Non-pigmented ciliary epithelial cell (primary cell): ENCODE results near the gene SCN3A.
A peak's percentile ranks its signal among the peaks of the same experiment; 100 is the strongest.

Experiments
- DNase-seq: peaks from one replicate; pipeline ENCODE4 v3.0.0-alpha.2; 2010; ENCODE audit warnings: low read depth

The SCN3A gene

DNA sequence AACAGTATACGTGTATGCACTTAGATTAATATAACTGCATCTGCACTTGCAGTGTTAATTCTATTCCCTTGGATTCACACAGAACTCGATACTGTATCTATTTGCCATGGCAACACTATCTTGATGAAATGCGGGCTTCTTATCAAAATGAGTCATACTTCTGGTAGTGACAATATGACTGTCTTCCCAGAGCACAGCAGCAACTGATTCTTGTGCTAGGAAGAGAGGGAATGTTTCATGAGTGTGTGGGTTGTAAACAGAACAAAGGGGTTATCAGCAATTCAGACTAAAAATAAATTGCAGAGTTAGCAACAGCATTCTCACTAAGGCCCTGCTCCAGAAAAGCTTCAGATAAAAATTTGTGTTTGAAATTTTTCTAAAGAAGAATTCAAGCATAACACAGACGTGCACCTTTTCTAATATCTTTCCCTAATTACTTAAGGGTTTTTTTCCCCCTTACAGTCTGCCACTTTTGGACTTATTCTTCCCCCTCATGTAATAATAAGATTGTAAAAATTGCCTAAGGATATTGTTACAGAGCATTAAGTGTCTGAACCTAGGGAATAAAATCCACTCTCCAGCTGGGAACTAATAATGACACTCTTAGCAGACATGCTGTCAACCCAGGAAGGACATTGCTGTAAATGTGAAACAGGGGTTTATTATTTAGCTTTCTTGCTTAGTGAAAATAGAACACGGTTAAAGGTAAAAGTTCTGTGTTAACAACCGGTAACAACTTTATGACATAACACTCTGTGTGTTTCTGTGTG lies 148.6 kb downstream of the SCN3A start:
- peak; percentile 51 for DNase-seq

DNA sequence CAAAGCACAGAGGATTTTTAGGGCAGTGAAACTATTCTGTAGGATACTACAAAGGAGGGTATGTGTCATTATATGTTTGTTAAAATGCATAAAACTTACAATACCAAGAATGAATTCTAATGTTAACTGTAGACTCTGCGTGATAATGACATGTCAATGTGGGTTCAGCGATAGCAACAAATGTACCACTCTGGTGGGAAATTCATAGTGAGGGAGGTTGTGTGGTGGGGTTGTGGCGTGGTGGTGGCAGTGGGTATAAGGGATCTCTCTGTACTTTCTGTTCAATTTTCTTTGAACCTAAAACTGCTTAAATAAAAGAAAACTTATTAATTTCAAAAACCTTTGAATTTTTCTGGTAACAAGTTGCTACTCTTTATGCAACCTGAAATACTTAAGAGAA lies 149.2 kb downstream of the SCN3A start:
- DNase-seq = no peak

DNA sequence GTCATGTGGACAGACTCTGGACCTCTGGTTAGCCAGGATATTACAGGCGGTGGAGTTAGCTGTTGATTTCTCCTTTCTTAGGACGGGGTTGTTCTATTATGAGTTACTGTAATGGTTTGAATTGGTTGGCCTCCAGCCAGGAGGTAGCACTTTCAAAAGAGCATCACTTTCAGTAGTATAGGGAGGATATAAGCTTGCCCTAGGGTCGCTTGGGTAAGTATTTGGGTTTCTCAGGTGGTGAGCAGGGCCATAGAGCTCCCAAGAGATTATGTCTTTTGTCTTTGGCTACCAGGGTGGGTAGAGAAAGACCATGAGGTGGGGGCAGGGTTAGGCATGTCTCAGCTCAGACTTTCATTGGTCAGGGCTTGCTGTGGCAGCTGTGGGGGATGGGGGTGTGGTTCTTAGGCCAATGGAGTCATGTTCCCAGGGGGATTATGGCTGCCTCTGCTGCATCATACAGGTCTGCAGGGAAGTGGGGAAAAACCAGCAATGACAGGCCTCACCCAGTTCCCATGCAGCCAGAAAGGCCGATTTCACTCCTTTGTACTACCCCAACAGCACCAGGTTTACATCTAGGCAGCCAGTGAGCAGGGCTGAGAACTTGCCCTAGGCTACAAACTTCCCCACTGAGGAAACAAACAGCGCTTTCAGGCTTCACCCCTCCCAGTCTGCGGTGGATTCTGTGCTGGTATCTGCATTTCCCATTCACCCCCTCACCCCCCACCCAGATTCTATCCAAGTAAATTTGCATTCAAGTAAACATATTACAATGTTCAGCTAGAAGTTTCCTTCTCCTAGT lies 159.1 kb downstream of the SCN3A start:
- DNase-seq = no peak
